Activated CD8-positive, alpha-beta memory T cell treated with anti-CD3 and anti-CD28 coated beads for 24 hours (primary cell): Measurements from ENCODE around the gene PSMB3.
"Not testable (repeated sequence)": the region's sequence is repeated elsewhere in the genome, so short reads cannot be mapped to it uniquely, and the experiment has no call there.

Source experiments
- DNase-seq: peaks from one replicate; pipeline ENCODE4 v3.0.0-alpha.2; 2020

PSMB3 gene

GRCh38 chr17:38750044-38750311 is 2.6 kb upstream of the PSMB3 start:
- no peak for DNase-seq

GRCh38 chr17:38750312-38751121 is 2.0 kb upstream of the PSMB3 start:
- DNase-seq: peak; percentile 67

GRCh38 chr17:38751144-38751807 is 1.3 kb upstream of the PSMB3 start:
- no peak for DNase-seq

- peak; percentile 98 for DNase-seq
Measured at GRCh38 chr17:38751808-38752307, 683 bp upstream of the PSMB3 start.

GRCh38 chr17:38753071-38753506 is 548 bp downstream of the PSMB3 start:
- DNase-seq: no peak

GRCh38 chr17:38761612-38762011 is 9.1 kb downstream of the PSMB3 start:
- no peak for DNase-seq

GRCh38 chr17:38762231-38762630 is 9.7 kb downstream of the PSMB3 start:
- no peak for DNase-seq

GRCh38 chr17:38766341-38766740 is 13.8 kb downstream of the PSMB3 start:
- DNase-seq: no peak

GRCh38 chr17:38768417-38768816 is 15.9 kb downstream of the PSMB3 start:
- DNase-seq: no peak

GRCh38 chr17:38773258-38773657 is 20.7 kb downstream of the PSMB3 start:
- no peak for DNase-seq

- DNase-seq: no peak
Measured at GRCh38 chr17:38777641-38778250, 25.2 kb downstream of the PSMB3 start.

GRCh38 chr17:38779965-38780752 is 27.6 kb downstream of the PSMB3 start:
- DNase-seq: no peak

GRCh38 chr17:38783227-38783626 is 30.7 kb downstream of the PSMB3 start:
- no peak for DNase-seq

GRCh38 chr17:38786372-38786771 is 33.8 kb downstream of the PSMB3 start:
- DNase-seq: no peak

GRCh38 chr17:38787999-38788398 is 35.5 kb downstream of the PSMB3 start:
- not testable (repeated sequence) for DNase-seq

- DNase-seq: no peak
Measured at GRCh38 chr17:38789185-38789584, 36.6 kb downstream of the PSMB3 start.

- not testable (repeated sequence) for DNase-seq
Measured at GRCh38 chr17:38790148-38790707, 37.7 kb downstream of the PSMB3 start.

- DNase-seq: no peak
Measured at GRCh38 chr17:38791162-38791561, 38.6 kb downstream of the PSMB3 start.

- no peak for DNase-seq
Measured at GRCh38 chr17:38794221-38794620, 41.7 kb downstream of the PSMB3 start.

GRCh38 chr17:38796451-38797157 is 44.1 kb downstream of the PSMB3 start:
- no peak for DNase-seq

- DNase-seq: no peak
Measured at GRCh38 chr17:38797158-38797490, 44.6 kb downstream of the PSMB3 start.

GRCh38 chr17:38797828-38798227 is 45.3 kb downstream of the PSMB3 start:
- DNase-seq: no peak
